CD4-positive, alpha-beta T cell treated with Interleukin-17A for 1 hour (primary cell): ENCODE measurements around the gene MITF.

Experiments
- DNase-seq: peaks from one replicate; pipeline ENCODE4 v3.0.0-alpha.2; 2020

MITF gene

DNA sequence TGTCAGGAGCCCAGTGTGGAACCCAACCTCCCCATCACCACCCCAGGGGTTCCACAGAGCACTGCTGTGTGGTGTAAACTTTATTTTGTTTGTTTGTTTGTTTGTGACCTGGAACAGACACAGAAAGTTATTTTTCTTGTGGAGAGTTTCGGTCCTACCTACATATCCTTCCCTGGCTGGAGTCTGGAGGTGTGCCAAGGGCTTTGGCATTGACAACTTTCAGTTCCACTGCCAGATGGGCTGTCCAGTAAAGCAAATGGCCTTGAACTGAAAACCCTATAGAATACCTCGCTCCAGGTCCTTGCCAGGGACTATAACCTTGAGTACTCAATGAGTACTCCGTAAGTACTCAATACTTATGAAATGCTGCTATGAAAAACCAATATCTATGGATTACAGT lies 103.5 kb downstream of the MITF start:
- DNase-seq: no peak

DNA sequence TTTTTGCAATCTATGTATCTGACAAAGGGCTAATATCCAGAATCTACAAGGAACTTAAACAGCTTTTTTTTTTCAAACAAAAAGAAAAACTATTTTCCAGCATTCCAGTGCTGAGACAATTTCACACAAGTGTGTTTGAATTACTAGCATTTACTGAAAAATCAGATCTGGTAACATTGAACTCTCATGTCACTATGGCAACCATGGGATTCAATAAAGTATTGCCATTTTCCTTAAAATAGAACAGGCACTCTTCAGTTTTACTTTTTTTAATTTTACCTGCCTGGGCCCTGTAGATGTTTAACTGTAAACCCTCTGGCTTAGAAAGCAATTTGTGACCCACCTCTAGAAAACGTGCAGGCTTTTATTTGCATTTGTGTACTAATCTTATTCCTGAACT lies 105.4 kb downstream of the MITF start:
- no peak for DNase-seq

DNA sequence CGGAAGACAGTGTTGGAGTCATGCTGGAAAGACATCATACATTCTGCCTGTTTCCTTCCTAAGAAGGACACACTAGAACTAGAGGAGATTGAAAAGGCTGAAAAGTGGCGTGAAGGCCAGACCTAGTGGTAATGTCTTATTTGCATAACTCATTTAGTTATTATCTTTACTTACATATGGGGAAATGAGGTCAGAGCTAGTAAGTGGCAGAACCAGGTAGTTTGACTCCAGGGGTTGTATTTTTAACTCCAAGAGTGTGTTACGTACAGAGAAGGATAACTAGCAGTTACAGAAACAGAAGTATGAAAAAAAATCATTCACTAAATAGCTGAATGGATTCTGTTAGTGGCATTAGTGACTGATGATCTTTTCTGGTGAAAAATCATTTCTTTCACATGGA lies 108.0 kb downstream of the MITF start:
- DNase-seq: no peak

DNA sequence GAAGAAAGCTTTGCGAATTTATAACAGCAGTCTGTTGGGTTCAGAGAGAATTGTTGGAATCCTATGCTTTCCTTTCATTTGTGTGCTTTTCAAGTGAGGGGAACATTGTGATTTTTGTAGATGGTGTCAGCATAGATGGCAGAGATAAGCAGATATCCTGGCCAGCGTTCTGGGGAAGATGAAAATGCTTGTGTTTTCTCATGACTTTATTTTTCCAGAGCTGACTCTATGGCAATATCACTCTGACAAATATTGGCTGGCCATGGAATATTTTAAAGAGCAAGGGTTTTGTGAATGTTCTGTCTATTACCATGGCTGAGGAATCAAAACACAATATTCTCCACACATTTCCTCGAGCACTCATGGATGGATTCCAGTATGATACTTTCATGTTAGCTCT lies 108.8 kb downstream of the MITF start:
- no peak for DNase-seq

DNA sequence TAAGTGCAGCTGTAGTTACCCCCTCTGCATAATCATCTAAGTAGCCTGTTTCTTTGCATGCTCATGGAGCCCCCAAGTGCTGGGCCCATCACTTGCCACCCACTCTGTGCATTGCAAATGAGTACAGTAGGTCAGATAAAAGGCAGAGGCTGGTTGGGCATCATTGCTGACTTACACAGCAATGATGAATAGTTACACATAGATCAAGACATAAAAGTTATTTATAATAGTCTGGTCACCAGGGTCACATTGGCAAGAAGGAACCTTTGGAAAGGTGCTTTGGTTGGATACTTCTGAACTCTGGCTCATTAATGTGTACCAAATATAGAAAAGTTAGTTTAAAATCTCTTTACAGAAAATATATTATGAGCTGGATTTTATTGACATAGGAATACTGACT lies 111.6 kb downstream of the MITF start:
- no peak for DNase-seq

DNA sequence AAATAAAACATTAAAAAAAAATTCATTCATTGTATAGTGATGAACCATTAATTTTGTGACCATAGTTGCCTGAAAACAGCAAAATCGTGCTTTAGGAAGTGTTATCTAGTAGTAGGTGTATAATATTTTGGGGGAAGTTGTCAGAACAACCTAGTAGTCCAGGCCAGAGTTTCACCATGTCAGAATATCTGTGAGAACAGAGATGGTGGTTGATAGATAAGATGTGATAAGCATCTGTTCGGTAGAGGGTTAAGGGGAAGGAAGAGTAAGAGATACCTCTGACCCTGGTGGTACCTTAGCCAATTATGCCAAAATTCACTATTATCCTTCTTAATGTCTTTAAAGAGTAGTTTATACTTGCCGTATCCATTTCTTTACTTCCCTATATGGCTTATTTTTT lies 113.8 kb downstream of the MITF start:
- DNase-seq: no peak

DNA sequence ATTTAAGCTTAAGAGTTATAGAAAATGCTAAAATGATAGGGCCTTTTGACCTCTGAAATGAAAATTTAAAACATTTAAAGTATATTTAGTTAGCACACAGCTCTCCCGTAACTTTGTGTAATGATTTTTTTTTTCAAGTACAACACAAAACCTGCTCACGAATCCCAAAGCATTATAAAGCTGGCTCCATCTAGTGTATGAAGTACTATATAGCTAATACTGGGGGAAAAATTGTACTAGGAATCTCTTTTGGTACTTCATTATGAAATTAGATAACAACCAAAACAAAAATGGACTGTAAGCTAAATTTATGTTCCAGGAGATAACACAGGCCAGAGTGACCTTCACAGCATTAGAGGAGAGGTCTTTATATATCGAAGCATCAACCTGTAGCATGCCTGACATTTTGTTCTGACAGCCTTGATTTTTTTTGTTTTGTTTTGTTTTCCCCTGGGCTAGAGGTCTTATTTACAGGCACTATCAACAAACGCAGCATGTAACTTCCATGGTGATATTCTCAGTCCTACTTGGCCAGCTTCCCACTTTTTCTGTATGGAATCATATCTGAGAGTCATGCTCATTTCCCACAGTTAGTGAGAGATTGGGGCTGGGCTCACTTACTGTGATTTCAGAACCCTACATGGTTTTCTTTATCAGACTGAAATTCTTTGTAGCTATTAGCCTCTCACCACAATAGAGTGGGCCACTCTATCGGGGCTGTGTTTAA lies 116.3 kb downstream of the MITF start:
- DNase-seq: no peak

DNA sequence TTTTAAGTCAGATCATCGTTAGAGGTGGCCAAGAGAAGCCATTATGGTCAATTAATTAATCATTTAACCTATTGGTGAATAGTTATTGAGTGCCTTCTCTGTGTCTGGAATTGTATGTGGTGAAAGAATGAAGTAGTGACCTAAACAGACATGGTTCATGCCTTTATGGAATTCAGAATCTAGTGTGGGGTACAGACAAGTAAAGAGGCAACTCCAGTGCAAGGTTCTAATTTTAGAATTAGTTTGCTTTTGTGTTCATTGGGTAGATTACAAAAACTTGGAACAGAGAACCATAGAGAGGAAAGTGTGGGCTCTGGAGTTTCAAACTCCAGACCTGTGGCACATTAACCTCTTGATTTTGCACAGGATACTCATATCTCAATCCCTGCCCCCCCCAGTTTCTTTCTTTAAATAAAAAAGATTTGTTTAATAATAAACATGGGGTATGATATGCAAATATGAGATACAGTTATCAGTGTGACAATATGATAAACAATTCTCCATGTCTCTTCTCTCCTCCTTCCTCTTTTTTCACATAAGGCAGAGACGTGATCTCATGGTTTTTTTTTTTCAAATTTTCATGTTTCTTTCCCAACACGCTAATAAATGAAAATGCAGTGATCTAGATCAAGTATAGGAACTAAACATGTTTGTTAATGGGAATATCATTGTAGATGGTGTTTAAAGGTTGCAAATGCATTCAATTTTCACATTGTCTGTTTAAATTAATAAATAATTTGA lies 117.9 kb downstream of the MITF start:
- DNase-seq: no peak

DNA sequence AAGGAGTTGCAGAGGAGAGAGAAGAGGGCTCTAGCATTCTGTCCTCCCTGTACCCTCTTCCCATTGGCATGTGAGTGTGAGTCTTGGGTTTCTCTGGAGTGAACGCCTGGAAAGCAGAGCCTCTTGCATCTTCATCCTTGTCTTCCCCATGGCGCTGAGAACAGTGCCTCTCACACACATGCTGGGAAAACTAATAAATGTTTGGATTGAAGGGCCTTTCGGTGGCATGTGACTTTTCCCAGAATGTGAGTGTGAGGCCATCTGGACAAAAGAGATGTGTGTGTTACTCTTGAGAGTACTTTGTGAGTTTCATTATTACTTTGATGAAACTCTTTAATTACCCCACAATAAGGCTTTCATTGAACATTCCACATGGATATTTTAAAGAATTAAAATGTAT lies 122.3 kb downstream of the MITF start:
- no peak for DNase-seq

DNA sequence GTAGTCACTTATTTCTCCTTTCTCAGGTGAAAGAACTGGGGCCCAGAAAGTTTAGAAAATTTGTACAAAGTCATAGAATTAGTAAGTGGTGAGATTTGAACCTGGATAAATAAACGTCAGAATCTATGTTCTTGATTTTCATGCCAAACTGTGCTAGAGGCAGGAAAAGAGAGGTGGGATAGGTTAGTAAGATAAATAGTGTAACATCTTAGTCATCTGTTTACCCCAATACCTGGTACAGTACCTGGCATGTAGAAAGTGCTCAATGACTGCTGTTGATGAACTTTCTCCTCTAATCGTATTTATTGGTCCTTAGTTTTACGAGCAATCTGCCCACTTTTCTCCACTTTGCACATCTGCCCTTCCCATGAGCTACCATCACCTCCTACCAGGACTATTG lies 124.9 kb downstream of the MITF start:
- no peak for DNase-seq

DNA sequence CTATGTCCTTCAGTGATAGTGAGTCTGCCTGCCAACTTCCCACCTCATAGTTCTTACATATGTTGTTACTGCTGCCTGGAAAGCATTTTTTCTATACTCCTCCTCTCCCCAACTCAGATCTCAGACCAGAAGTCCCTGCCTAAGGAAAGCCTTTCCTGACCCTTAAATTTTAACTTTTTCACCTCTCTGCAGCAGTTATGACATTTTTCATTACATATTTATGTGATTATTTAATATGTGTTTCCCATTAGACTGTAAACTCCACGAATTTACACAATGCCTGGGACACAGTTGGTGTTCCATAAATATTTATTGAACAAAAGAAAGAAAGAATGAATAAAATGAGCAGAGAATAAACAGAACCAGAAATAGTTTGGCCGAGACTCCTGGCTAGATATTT lies 125.5 kb downstream of the MITF start:
- no peak for DNase-seq

DNA sequence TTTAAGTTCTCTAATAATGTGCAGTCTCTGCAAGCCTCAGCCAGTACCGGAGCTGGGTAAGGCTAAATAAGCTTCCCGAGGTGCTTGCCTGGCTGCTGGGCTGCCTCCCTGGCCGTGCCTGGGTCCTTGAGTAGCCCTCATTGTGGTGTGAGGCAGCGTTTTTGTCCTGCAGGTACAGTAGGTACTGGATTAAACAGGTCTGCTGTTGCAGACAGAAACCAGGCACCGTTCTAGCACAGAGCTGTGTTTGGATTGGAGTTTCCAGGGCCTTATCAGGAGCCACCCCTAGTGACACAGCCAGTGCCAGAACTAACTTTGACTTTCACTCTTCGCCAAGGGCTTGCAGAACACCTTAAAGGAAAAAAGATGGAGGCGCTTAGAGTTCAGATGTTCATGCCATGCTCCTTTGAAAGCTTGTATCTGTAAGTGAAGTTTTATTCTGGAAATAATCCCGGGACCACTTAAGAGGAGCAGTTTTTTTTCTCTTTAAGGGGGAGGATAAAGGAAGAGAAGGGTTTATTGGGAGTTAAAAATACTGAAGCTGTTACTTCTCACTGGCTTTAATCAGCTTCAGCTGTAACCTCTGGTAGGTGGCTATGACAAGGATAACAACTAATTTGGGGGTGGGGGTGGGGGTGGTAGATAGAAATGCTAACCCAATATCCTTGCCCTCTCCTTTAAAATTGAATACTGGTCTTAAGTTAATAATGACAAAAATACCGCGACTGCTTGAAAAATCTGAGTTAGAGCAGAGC lies 126.8 kb downstream of the MITF start:
- no peak for DNase-seq

DNA sequence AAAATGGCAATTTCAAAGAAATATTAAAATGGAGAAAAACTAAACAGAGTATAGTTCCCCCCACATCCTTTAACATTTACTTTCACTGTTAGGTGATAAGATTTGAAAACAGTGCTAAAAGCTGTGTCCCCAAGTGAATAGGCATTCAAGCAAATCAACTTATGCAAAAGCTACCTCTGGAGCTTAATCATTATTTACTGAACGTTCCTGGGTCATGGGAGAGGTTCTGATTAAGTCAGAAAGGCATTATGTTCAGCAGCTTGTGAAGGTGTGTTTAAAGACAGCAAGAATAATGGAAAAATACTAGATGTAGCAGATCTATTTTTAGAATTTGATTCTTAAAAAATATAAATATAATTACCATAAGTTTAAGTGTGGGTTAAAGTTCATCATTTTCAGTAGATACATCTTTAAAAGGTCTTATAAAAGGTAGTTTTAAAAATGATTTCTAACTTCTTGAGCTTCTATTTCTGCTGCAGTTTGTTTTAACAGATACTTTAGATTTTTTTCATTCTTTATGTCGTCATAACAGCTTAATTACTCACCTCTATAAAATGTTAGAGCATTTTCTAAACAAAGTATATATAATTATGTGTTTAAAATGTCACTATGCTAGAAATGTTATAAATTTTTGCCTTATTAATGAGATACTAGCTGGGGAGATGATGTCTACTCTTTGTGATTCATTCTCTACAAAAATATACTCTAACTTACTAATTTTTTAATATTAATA lies 127.9 kb downstream of the MITF start:
- no peak for DNase-seq

DNA sequence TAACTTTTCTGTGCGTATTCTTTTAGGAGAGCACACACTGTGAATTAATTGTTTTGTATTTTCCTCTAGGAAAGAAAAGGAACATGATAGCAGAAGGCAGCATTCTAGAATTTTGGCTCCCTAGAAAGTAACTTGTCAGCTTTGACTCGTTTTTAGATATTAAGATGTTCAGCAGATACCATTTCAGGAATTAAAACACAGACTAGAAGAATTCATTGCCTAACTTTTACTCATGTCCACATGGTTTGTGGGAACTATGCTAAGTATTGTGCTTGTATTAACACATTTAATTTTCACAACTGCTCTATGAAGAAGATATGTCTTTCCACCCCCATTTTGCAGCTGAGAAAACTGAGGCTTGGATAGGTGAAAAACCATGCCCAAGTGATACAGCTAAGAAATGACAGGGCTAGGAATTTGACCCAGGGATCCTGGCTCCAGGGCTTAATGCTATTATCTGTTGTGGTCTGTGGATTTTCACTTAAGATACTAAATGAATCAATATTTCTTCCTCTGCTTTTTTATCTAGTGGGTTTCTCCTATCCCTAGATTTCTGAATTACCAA lies 128.8 kb downstream of the MITF start:
- DNase-seq: no peak

DNA sequence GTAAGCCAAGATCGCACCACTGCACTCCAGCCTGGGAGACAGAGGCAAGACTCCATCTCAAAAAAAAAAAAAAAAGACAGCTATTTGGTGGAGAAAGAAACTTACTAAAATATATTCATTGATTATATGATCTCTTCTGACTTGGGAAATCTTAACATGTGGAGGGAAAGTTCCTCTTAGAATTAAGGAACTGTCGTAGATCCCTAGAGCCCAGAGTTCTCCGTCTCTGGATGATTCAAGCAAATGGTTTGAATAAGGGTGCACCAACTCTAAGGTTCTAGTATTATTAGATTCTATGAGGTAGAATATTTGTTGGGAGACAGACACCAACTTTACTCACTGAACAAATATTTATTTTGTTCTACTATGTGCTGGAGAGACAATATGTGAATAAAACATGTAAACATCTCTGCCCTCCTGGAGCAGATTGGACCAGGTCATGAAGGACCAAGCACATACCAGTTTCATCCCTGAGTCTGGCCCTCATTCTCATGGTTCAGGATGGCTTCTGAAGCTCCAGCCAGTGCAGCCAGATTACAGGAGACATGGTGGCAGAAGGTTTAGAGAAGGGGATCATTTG lies 129.7 kb downstream of the MITF start:
- no peak for DNase-seq

DNA sequence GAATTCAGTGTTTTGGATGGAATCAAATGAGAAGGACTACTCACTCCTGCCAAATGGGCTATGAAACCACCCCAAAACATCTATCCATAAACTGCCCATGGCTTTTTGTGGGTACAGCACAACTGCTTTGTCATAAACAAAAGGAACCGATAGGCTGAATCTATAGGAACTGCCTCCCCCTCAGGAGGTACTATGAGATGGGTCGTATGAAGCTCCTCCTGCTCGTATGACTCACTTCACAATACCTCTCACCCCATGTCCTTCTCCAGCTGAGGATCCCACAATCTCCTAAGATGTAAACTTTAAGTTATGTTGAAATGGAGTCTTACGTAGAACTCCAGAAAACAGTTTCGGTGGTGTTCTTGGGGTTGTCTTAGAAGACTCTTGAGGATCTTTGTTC lies 130.4 kb downstream of the MITF start:
- no peak for DNase-seq

DNA sequence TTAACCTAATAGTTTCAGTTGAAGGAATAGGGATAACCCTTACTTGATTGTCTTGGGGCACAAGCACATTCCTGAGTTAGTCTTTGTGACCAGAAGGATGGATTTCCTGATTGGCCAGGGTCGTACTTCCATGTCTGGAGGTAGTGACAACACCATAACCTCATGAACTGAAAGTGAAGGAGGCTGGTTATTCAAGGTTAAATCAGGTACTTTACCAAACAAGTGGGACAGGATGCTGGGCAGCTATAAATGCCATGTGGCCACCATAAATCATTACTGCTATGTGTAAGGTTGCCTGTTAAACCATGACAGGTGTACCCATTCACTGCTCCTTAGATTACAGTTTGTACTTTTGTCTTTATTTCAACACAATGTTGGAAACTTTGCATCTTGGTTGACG lies 132.0 kb downstream of the MITF start:
- DNase-seq: no peak

DNA sequence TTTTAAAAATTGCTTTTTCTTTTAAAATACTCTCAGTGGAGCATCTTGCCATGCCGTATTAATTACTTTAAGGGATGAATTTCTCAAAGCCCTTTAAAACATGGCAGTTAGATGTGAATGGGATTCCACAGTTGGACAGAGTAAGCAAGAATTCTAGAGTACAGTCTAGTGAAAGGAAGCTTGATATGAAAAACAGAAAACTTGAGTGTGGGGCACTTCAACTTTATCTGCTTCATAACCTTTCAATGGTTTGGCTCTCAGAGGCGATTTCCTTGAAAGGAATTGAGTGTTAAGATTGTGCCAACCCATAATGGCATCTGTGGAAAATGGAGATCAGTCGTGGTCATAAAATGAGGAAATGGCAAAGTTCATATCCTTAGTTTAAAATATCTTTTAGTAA lies 132.6 kb downstream of the MITF start:
- DNase-seq: no peak

DNA sequence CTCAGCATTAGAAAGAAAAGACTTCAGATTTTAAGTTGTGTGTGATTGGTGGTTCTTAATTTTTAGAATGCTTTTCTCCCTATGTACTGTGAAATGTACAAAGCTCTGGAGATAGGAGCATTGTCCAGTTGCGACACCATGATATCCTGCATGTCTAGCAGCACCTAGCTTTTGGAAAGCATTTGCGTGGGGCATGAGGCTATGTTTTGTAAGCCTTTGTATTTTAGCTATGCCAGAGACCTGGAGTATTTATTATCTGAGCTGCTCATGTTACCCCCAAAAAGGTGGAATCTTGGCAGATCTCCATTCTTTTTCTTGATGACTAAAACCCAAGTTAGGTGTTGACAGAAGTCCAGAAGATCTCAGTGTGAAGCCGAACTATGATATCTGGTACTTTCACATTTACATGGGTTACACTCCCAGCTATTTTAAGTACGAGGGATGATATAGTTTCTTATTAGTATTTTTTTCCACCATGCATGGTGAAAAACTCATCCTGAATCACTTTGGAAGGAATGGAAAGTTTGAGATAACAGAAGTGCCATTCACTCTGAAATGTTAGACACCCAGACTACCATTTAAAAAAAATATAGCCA lies 133.6 kb downstream of the MITF start:
- no peak for DNase-seq

DNA sequence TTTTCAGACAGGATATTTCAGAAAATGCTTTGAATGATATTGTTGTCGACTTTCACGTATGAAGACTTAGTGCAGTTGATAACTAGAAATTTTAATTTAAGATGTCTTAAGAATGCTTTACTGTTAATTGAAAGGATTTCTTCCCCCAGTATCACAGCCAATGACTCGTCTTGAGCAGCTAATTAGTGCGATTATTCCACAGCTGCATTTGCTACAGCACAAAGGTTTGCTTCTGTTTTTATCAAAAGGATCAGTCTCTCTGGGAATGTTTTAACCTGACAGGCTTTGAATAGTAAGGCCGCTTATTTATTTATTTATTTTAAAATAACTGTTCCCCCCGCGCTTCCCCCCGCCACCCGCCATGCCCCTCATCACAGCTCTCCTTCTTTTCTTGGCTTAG lies 136.8 kb downstream of the MITF start:
- no peak for DNase-seq

DNA sequence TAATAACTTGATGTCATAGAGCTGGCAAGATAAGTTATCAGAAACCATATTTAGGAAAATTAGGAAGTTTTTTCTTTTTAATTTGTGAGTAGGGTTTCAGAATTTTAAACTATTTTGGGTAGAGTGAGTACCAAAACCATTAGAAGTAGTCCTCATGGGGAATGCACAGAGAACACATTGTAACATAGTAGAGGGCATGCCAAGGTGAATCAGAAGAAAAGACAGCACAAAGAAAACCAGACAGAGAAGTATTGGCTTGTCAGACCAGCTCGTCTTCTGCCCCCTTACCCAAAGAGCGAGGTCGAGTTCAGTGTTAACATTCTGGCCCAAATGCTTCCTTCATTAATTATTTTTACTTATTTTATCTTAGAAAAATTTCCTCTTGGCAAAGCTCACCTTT lies 139.0 kb downstream of the MITF start:
- DNase-seq: no peak

DNA sequence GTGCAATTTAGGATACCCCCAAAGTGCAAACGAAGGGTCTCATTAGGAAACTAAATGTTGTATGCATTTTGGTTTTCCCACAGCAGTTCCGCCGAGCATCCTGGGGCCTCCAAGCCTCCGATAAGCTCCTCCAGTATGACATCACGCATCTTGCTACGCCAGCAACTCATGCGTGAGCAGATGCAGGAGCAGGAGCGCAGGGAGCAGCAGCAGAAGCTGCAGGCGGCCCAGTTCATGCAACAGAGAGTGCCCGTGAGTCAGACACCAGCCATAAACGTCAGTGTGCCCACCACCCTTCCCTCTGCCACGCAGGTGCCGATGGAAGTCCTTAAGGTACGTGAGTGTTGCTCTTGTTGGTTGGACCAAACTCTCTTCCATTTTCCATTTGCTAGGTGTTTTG lies 139.8 kb downstream of the MITF start:
- DNase-seq: no peak
